GM23248 (cell line): ENCODE measurements around the gene HINT1.
"Not testable (repeated sequence)": the region's sequence is repeated elsewhere in the genome, so short reads cannot be mapped to it uniquely, and the experiment has no call there.

Source experiments
- EZH2 ChIP-seq: fragments of 200-600 bp; sonication (generic); IDR thresholded peaks from 2 replicates; pipeline ENCODE4 v1.6.1; 2018; ENCODE audit warnings: antibody characterized with exemption, mild to moderate bottlenecking; ENCODE audit not compliant: insufficient read depth, poor library complexity, severe bottlenecking
- EZH2phosphoT487 ChIP-seq: fragments of 200-600 bp; sonication (generic); IDR thresholded peaks from 2 replicates; pipeline ENCODE4 v1.6.1; 2018; ENCODE audit warnings: antibody characterized with exemption, moderate library complexity, mild to moderate bottlenecking, low read depth; ENCODE audit not compliant: insufficient read depth

GRCh38 chr5:131133091-131133490 is 32.0 kb downstream of the HINT1 start:
- TF ChIP-seq EZH2phosphoT487, EZH2: not testable (repeated sequence)
